Midbrain (tissue), 1 donor: ENCODE results near the gene ATG7.
"Not testable (repeated sequence)": the region's sequence is repeated elsewhere in the genome, so short reads cannot be mapped to it uniquely, and the experiment has no call there.

Experiments
- DNase-seq: peaks from one replicate; lab custom pipeline; 2025; lab: John Stamatoyannopoulos, UW

Gene ATG7

DNA sequence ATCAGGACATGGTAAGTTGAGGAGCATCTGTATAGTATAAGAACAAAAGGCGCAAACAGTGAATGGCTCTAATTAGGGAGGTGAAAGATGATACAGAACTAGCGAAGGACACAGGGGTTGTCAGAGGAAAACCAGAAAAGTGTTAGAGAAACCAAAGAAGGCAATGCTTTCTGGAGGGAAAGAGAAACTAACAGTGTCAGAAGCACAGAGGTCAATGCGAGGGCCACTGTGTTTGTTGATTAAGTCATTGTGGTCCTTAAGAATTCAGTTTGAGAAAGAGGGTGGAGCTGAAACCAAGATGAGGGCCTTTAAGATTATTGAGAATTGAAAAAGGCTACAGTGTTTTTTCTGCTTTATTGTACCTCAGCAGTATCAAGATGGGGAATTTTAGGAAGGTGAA lies 28.8 kb downstream of the ATG7 start:
- DNase-seq, result no peak

GRCh38 chr3:11302444-11302843 lies 30.2 kb downstream of the ATG7 start:
- no peak for DNase-seq

- DNase-seq, result no peak
Observed at GRCh38 chr3:11304175-11304574, 32.0 kb downstream of the ATG7 start.

DNA sequence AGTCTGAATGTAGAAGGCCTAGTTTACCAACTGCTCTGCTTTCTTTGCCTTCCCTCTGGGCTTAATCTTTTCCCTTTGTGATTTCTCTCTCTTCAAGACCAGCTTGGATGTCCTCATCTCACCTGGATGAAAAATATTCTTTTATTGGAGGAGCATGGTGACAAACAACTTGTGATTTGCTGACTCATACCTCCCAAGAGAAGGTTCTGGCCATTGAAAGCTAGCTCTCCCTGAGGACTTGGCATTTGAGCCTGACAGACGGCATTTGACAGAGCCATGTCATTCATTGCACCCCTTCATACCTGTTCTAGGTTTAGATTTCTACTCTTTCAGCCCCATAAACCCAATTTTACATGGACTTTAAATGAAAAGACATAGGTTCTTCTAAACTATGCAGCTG lies 33.3 kb downstream of the ATG7 start:
- DNase-seq, result no peak

DNA sequence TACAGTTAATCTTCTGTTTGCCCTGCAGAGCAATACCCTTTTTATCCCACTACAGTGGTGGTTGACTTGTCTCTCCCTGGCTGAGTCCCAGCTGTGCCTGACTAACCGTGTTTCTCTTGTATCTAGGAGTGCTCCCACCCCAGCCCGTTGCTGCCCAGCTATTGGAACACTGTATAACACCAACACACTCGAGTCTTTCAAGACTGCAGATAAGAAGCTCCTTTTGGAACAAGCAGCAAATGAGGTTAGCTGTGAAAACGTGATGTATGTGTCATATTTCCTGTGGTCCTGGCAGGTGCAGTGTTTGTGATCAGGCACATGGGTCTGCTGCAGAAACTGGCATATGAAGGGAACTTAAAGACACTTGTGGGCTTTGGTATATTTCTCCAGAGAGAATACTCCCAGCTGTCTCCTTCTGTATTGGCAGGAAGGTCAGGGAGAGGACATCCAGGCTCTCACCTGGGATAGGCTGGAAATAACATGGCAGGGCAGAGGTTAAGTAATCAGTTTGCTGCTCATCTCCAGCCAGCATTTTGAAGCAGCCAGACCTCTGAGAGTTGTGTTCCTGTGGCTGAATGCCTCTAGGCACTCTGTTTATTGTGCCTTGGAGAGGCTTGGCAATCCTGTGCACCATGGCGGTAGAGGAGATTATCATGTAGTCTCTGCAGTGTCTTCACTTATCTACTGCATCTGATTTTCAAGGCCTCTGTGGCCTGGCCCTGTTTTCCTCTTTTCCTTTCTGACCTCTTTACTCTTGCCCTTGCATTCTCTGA lies 34.8 kb downstream of the ATG7 start:
- no peak for DNase-seq

- DNase-seq, result no peak
Observed at GRCh38 chr3:11307830-11308432, 35.7 kb downstream of the ATG7 start.

DNA sequence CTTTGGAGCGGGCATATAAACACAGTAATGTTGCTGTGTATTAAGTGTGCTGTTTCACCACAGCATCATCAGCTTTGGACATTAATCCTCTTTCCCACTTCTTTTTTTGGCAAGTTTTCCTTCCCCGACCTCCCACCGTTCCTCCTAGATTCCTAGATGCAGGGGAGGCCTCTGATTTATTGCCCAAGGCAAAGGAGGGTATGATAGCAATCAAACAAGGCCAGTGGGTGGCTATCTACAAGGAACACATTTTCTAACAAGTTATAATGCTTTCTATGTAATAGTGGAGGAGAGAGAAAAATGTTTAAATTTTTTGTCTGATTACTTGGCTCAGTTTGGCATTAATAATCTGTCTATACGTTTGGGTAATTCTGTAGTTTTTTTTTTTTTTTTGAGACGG lies 38.1 kb downstream of the ATG7 start:
- no peak for DNase-seq

DNA sequence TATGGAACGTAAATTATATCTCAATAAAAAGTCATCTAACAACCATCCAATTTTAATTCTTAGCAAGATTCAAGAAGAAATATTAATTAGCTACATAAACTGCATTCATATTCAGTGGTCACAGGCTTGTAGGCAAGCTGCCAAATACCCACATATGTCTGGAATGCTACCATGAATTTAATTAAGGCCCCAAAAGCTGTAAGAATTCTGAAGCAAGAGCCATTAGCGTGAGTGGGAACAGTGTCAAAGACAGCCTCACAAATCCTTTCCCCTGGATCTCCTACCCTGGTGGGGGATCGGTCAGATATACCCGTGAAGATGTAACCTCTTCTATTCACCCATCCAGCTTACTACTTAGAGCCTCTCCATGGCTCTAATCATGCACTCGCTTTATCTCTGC lies 40.0 kb downstream of the ATG7 start:
- no peak for DNase-seq

GRCh38 chr3:11317300-11317699 lies 45.1 kb downstream of the ATG7 start:
- no peak for DNase-seq

- no peak for DNase-seq
Observed at GRCh38 chr3:11322931-11323330, 50.7 kb downstream of the ATG7 start.

DNA sequence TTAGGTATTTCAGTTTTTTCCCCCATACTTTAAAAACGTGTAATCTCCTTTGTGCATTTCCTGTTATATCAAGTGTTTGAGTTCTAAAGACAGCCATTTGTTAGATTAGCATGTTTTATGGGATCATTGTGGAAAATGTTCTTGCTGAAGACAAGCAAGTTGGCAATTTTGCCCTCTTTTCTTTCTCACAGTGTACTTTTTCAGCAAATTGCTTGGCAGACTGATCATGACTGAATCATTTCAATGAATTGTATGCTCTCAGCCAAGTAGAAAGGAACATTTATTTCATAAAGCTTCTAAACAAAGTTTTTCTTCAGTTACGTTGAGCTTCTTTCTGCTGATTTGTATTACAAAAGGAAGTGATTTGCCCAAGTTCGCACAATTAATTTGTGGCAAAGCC lies 51.6 kb downstream of the ATG7 start:
- DNase-seq, result peak; percentile 44

DNA sequence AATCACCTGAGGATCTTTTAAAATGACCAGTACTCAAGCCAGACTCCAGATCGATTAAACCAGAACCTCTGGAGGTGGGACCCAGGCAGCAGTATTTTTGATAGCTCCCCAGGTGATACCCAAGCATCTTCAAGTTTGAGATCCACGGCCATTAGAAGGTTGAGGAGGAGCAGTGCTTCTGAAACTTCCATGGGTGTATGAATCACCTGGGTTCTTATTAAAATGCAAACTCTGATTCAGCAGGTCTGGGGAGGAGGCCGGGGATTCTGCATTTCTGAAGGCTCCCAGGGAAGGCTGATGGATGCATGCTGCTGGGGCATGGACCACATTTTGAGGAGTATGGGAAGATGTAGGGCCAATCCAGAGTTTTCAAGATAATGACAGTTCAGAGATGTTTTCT lies 55.4 kb downstream of the ATG7 start:
- DNase-seq, result no peak

GRCh38 chr3:11328196-11328945 lies 56.2 kb downstream of the ATG7 start:
- no peak for DNase-seq

DNA sequence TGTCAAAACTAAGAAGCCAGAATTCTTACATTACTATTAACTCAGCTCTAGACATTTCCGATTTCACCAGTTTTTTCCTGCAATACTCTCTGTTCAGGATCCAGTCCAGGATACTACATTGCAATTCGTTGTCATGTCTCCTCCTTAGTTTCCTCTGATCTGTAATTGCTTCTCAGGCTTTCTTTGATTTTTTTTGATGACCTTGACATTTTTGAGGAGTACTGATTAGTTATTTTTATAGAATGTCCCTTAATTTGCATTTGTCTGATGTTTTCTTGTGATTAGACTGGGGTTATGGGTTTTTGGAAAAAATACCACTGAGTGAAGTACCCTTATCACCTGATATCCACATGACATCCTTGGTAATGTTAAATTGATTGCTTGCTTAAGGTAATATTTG lies 57.6 kb downstream of the ATG7 start:
- DNase-seq, result no peak

GRCh38 chr3:11331101-11331500 lies 58.9 kb downstream of the ATG7 start:
- DNase-seq, result no peak

DNA sequence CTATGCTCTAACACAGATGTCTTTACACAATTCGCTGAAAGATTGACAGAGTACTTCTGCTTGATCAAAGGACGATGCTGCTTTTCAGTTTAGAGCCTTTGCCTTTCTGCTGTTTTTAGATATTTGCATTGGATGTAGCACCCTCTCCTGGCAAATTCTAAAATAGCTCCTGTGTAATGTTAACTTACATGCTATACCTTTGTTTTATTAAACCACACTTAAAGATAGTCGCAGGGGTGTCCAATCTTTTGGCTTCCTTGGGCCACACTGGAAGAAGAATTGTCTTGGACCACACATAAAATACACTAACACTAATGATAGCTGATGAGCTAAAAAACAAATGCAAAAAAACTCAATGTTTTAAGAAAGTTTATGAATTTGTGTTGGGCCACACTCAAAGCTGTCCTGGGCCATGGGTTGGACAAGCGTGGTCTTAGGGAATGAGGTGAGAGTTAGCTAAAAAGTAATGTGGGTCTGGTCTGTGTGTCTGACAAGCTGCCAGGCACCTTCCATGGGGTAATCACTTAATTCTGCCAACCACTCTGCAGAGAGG lies 62.9 kb downstream of the ATG7 start:
- DNase-seq, result peak; percentile 73

DNA sequence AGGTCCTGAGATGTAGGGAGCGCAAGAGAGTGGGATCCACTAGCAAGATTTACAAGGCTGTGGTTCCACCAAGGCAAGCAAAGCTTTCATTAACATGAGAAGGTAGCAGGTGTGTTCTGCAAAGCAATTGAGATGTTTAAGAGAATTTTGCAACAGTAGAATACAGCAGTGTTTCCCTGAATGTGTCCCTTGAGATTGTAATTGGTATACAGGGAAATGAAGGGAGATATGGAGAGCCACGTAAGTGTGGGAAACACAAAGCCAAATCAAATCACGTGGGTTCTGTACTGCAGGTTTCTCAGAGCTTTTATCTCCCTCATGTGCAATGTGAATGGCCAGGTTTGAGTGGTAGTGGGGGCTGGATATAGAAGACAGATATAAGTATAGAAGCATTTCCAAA lies 67.3 kb downstream of the ATG7 start:
- no peak for DNase-seq

- no peak for DNase-seq
Observed at GRCh38 chr3:11346416-11346815, 74.2 kb downstream of the ATG7 start.

GRCh38 chr3:11348877-11349276 lies 76.7 kb downstream of the ATG7 start:
- DNase-seq, result not testable (repeated sequence)

GRCh38 chr3:11349446-11349845 lies 77.2 kb downstream of the ATG7 start:
- DNase-seq, result no peak

- DNase-seq, result no peak
Observed at GRCh38 chr3:11350374-11350773, 78.2 kb downstream of the ATG7 start.

DNA sequence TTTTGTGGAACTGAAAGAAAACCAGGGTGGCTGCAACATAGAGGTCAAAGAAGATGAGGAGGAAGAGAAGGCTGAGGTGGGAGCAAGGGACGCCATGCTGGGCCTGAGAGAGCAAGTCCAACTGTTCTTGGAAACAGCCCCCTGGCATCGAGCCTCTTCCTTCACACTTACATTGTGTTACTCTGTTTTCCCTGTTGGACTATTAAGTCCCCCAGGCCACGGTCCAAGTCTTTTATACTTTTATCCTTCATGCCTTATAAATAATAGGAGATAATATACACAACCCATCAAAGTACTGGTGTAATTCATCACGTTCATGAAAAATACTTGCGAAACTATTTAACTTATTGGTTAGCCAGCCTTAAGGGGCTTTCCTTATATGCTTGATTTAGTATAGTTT lies 79.3 kb downstream of the ATG7 start:
- no peak for DNase-seq

- DNase-seq, result no peak
Observed at GRCh38 chr3:11356269-11356668, 84.1 kb downstream of the ATG7 start.
